Measurements from ENCODE around the gene GRK6. TPM values are rescaled to one million over a fixed set of nuclear protein-coding genes. Genes with fewer than 3 reads are reported as not detected.
A peak's percentile ranks its signal among the peaks of the same experiment; 100 is the strongest.

The GRK6 gene
- 13.8 TPM for total RNA-seq
- 10 to 100 TPM; 16.0 to 25.0 (median 19.7) TPM for polyA plus RNA-seq (ENCODE audit: insufficient read depth in 1 of 8, insufficient read length in 8 of 8, low replicate concordance in 1 of 8)
- long read RNA-seq, donor 1, partial matches to known transcripts, result 0 of 4 reads
- long read RNA-seq, donor 1, other reads (novel, unspliced or antisense), result 0 of 4 reads
- long read RNA-seq, donor 2, result 0 reads
- long read RNA-seq, donor 3, partial matches to known transcripts, result 0 of 5 reads
- long read RNA-seq, donor 3, other reads (novel, unspliced or antisense), result 0 of 5 reads
- long read RNA-seq, donor 4, partial matches to known transcripts, result 0 of 4 reads
- long read RNA-seq, donor 4, other reads (novel, unspliced or antisense), result 0 of 4 reads
- long read RNA-seq, donor 5, transcript GRK6-201 (16 exons, 2,939 nt), result major isoform, 11 of 11 reads
- long read RNA-seq, donor 5, partial matches to known transcripts, result 0 of 11 reads
- long read RNA-seq, donor 5, other reads (novel, unspliced or antisense), result 0 of 11 reads
- long read RNA-seq, donor 6, partial matches to known transcripts, result 0 of 5 reads
- long read RNA-seq, donor 6, other reads (novel, unspliced or antisense), result 0 of 5 reads
- long read RNA-seq, donor 7, transcript GRK6-201 (16 exons, 2,939 nt), result major isoform, 5 of 5 reads
- long read RNA-seq, donor 7, partial matches to known transcripts, result 0 of 5 reads
- long read RNA-seq, donor 7, other reads (novel, unspliced or antisense), result 0 of 5 reads
- long read RNA-seq, donor 8, partial matches to known transcripts, result 0 of 1 reads
- long read RNA-seq, donor 8, other reads (novel, unspliced or antisense), result 0 of 1 reads
- long read RNA-seq, donor 9, partial matches to known transcripts, result 0 of 2 reads
- long read RNA-seq, donor 9, other reads (novel, unspliced or antisense), result 0 of 2 reads
- long read RNA-seq, donor 10, partial matches to known transcripts, result 0 of 3 reads
- long read RNA-seq, donor 10, other reads (novel, unspliced or antisense), result 0 of 3 reads
- long read RNA-seq, donor 11, partial matches to known transcripts, result 0 of 2 reads
- long read RNA-seq, donor 11, other reads (novel, unspliced or antisense), result 0 of 2 reads

DNA sequence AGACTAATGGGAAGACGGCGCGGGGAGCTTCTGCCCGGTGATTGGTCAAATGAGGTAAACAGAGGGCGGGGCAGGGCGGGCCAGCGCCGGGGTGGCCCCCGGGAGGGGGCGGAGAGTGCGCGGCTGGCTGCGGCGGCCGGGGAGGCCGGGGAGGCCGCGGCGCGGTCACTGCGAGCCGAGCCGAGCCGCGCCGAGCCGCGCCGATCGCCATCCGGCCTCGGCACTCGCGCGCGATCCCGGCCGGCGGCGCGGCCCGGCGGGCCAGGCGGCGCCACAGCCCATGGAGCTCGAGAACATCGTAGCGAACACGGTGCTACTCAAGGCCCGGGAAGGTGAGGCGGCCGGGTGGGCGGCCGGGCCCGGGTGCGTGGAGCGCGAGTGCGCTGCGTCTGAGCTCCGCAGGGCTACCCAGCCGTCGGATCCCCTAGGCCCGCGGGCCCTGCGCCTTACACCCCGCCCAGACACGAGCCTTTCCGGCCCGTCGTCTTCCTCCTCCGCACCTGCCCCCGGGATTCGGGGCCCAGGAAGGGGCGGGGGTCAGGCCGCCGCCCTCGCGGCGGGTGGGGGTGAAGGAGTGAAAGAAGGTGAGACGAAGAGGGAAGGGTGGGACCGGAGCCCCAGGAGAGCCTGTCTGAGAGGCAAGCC is at the start of gene GRK6:
TSS of gene GRK6 (plus strand) at position 111 of the 645 bp plus-strand sequence. CDS start at position 281, 170 bp downstream.
- Histone ChIP-seq H3K4me3 (ENCODE audit: low read length) (peak within 1 kb of the TSS; percentile 81), H3K36me3 (ENCODE audit: control insufficient read depth, insufficient read depth, low read length) (peaks cover 18% of the 10 kb centered on the region), H3K27ac (ENCODE audit: low read length) (peak within 1 kb of the TSS; percentile 97), H3K9me3 (replicated peaks; ENCODE audit: control insufficient read depth, low read depth, low read length) (no peaks in the 10 kb centered on the region), H3K27me3 (ENCODE audit: control insufficient read depth, insufficient read depth, low read length) (no peaks in the 10 kb centered on the region), H3K4me1 (ENCODE audit: control insufficient read depth, insufficient read depth, low read length) (peaks cover 52% of the 10 kb centered on the region)
- peak; percentile 65 for DNase-seq
- under 1% methylated on average over 79 of the region's 82 CpGs for WGBS (ENCODE audit: insufficient coverage)

DNA sequence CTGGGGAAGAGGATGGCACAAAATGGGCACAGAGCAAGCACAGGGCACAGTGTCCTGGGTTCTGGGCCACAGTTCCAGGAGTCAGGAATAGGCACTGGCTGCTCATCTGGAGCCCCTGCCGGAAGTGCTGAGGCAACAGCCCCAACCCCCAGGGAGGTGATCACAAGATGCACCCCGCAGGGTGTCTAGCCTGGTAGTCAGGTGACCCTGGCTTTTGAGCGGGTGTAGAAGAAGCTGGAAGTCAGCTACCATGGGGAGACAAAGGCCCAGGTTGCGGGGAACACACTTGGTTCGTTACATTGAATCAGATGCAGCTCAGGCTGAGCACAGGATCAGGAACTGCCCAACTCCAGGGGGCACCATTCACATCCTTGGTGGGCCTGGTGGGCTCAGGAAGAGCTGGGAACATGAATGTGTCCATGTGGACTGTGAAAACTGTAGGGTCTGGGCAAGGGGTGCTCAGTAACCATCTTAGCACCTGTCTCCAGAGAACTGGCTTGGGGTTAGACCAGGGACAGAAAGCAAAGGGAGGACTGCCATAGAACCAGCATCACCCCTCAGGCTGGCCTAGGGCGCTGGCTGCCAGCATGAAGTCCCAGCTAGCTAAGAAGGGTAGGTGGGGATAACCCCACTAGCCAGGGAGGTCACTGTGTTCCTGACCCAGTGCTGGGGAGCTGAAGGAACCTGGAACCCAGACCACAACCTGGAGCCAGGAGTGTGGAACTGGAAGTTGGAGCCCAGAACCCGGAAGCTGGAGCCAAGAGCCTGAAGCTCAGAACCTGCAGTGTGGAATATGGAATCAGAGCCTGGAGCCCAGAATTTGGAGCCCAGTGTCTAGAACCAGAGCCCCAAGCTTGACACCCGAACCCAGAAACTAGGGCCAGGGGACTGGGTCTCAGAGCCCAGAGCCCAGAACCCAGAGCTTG is 48.4 kb upstream of the GRK6 start:
- 82% methylated on average over 8 of the region's 8 CpGs for WGBS (ENCODE audit: insufficient coverage)
- no peaks in the 10 kb centered on the region for H3K36me3 ChIP-seq (ENCODE audit: control insufficient read depth, insufficient read depth, low read length)
- no peak overlapping the region for H3K4me3 ChIP-seq (ENCODE audit: low read length)
- no peak for DNase-seq
- no peak overlapping the region for H3K27ac ChIP-seq (ENCODE audit: low read length)
- H3K9me3 ChIP-seq (replicated peaks; ENCODE audit: control insufficient read depth, low read depth, low read length), result no peaks in the 10 kb centered on the region
- H3K27me3 ChIP-seq (ENCODE audit: control insufficient read depth, insufficient read depth, low read length), result peaks cover 3% of the 10 kb centered on the region
- peaks cover 5% of the 10 kb centered on the region for H3K4me1 ChIP-seq (ENCODE audit: control insufficient read depth, insufficient read depth, low read length)

DNA sequence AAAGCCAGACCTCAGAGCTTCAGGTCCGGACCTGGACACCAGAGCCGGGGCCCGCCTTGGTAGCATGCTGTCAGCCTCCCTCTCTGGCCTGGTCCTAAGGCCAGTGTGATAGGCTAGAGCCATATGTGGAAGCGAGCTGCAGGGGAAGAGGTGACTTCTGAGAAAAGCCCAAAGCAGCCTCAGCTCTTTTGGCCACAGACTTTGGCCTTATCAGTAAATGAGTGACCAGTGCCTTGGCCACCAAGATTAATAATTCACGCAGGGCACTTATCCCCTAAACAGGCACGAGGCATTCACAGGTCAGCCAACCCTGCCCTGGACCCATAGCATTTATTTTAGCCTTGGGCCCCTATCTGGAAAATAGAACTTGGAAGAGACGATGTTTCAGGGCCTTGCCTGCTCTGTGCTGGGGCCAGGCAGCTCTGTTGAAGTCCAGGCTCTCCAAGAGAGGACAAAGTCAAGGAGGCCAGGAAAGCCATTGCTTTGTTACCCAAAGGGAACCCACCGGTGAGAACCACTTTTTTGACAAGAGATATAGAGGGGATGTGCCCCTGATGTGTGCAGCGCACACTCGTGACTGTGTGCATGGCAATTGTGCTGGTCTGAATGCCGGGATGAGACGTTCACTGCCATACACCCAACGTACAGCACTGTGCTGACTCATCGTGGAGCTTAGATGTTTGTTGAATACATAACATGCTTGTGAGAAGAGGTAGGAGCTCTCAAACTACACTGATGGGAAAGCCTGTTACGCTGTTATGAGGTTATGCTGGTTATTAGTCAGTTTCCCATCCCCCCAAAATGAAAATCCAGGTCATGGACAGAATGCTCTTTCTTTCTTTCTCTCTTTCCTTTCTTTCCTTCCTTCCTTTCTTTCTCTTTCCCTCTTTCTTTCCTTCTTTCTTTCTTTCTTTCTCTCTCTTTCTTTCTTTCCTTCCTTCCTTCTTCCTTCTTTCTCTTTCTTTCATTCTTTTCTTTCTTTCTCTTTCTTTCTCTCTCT is 47.3 kb upstream of the GRK6 start:
- H3K36me3 ChIP-seq (ENCODE audit: control insufficient read depth, insufficient read depth, low read length), result no peaks in the 10 kb centered on the region
- no peak for DNase-seq
- WGBS (ENCODE audit: insufficient coverage), result 85% methylated on average over 10 of the region's 15 CpGs
- H3K9me3 ChIP-seq (replicated peaks; ENCODE audit: control insufficient read depth, low read depth, low read length), result no peaks in the 10 kb centered on the region
- H3K4me3 ChIP-seq (ENCODE audit: low read length), result no peak overlapping the region
- H3K27me3 ChIP-seq (ENCODE audit: control insufficient read depth, insufficient read depth, low read length), result peaks cover 7% of the 10 kb centered on the region
- H3K4me1 ChIP-seq (ENCODE audit: control insufficient read depth, insufficient read depth, low read length), result peaks cover 5% of the 10 kb centered on the region
- no peak overlapping the region for H3K27ac ChIP-seq (ENCODE audit: low read length)

DNA sequence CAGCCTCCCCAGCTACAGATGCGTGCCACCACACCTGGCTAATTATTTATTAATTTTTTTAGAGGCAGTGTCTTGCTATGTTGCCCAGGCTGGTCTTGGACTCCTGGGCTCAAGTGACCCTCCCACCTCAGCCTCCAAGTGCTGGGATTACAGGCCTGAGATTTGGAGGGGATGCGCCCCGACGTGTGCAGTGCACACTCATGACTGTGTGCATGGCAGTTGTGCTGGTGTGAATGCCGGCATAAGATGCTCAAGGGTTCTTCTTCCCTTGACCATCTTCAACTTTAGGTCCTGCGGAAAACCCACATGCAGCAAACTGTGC is 45.7 kb upstream of the GRK6 start:
- DNase-seq, result no peak
- Histone ChIP-seq H3K4me3 (ENCODE audit: low read length) (no peak overlapping the region), H3K36me3 (ENCODE audit: control insufficient read depth, insufficient read depth, low read length) (no peaks in the 10 kb centered on the region), H3K27ac (ENCODE audit: low read length) (no peak overlapping the region), H3K9me3 (replicated peaks; ENCODE audit: control insufficient read depth, low read depth, low read length) (no peaks in the 10 kb centered on the region), H3K4me1 (ENCODE audit: control insufficient read depth, insufficient read depth, low read length) (peaks cover 5% of the 10 kb centered on the region), H3K27me3 (ENCODE audit: control insufficient read depth, insufficient read depth, low read length) (peaks cover 17% of the 10 kb centered on the region)
- WGBS (ENCODE audit: insufficient coverage), result 83% methylated on average over 4 of the region's 6 CpGs

DNA sequence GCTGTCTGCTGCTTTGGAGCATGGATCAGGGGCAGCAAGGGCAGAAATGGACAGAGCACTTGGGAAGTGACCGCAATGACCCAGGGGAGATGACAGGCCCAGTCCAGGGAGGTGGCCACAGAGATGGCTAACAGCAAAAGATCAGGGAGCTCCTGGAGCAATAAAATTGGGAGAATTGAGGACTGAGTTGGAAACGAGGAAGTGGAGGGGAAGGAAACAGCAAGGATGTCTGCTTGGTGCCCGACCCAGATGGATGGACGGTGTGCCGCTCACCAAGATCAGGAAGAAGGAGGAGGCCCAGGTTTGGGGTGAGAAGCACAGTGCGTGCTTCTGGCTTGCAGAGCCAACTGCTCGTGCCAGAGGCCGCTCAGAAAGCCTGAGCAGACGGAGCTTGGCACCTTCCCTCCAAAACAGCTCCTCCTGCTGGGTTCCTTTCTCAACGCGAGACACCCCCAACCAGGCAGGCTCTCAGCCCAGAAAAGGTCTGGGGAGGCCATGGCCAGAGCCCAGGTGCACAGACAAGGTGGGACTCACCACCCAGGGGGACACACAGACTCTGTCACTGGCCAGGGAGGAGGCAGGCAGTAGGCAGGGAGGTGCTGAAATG is 44.0 kb upstream of the GRK6 start:
- Histone ChIP-seq H3K27ac (ENCODE audit: low read length) (no peak overlapping the region), H3K36me3 (ENCODE audit: control insufficient read depth, insufficient read depth, low read length) (no peaks in the 10 kb centered on the region), H3K4me3 (ENCODE audit: low read length) (no peak overlapping the region), H3K9me3 (replicated peaks; ENCODE audit: control insufficient read depth, low read depth, low read length) (no peaks in the 10 kb centered on the region), H3K27me3 (ENCODE audit: control insufficient read depth, insufficient read depth, low read length) (peaks cover 20% of the 10 kb centered on the region), H3K4me1 (ENCODE audit: control insufficient read depth, insufficient read depth, low read length) (peaks cover 5% of the 10 kb centered on the region)
- WGBS (ENCODE audit: insufficient coverage), result 25% methylated on average over 11 of the region's 11 CpGs
- DNase-seq, result peak; percentile 67

DNA sequence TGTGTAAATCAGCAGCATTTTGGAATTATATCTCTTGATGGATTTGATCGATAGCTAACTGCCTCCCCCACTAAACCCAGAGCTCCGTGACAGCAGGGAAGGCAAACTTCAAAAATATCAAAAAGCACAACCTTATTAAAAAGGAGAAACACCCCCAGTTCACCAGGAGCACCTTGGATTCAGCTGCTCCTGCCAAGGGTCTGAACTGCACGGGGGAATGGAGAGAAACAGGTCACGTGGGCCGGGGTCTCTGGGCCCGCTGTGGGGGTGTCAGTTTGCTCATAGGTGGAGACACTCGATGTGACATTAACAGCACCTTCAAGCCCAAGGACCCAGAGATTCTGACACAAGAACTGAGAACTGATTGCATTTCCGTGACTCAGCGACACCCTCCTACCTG is 43.3 kb upstream of the GRK6 start:
- Histone ChIP-seq H3K36me3 (ENCODE audit: control insufficient read depth, insufficient read depth, low read length) (no peaks in the 10 kb centered on the region), H3K27ac (ENCODE audit: low read length) (no peak overlapping the region), H3K9me3 (replicated peaks; ENCODE audit: control insufficient read depth, low read depth, low read length) (no peaks in the 10 kb centered on the region), H3K4me3 (ENCODE audit: low read length) (no peak overlapping the region), H3K27me3 (ENCODE audit: control insufficient read depth, insufficient read depth, low read length) (peaks cover 20% of the 10 kb centered on the region), H3K4me1 (ENCODE audit: control insufficient read depth, insufficient read depth, low read length) (peaks cover 5% of the 10 kb centered on the region)
- no peak for DNase-seq
- WGBS (ENCODE audit: insufficient coverage), result 76% methylated on average over 7 of the region's 9 CpGs

DNA sequence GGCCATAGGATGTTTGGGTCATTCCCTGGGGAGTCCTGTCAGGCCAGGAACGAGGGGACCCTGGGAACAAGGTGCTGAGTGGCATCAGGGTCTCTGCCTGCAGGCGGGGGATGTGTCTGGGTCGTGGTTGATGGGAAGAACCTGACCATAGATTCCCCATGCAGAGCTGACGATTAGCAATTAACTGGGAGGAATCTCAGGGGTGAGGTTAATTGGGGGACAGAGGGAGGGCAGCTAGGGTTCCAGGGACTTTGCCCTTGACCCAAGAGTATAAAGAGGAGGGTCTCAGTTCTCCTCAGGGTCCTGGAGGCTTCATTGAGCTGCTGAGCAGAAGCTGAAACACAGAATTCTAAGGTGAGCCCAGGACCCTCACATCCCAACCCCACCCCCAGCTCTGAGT is 42.3 kb upstream of the GRK6 start, which contains the start of gene SLC34A1:
TSS of gene SLC34A1 (plus strand) at position 301 of the 400 bp plus-strand sequence. CDS start 1,308 bp downstream, outside the sequence.
- H3K9me3 ChIP-seq (replicated peaks; ENCODE audit: control insufficient read depth, low read depth, low read length), result no peaks in the 10 kb centered on the region
- no peak within 1 kb of the TSS for H3K4me3 ChIP-seq (ENCODE audit: low read length)
- H3K27ac ChIP-seq (ENCODE audit: low read length), result no peak within 1 kb of the TSS
- no peak for DNase-seq
- WGBS (ENCODE audit: insufficient coverage), result 61% methylated on average over 4 of the region's 4 CpGs
- no peaks in the 10 kb centered on the region for H3K36me3 ChIP-seq (ENCODE audit: control insufficient read depth, insufficient read depth, low read length)
- peaks cover 28% of the 10 kb centered on the region for H3K27me3 ChIP-seq (ENCODE audit: control insufficient read depth, insufficient read depth, low read length)
- H3K4me1 ChIP-seq (ENCODE audit: control insufficient read depth, insufficient read depth, low read length), result peaks cover 9% of the 10 kb centered on the region

DNA sequence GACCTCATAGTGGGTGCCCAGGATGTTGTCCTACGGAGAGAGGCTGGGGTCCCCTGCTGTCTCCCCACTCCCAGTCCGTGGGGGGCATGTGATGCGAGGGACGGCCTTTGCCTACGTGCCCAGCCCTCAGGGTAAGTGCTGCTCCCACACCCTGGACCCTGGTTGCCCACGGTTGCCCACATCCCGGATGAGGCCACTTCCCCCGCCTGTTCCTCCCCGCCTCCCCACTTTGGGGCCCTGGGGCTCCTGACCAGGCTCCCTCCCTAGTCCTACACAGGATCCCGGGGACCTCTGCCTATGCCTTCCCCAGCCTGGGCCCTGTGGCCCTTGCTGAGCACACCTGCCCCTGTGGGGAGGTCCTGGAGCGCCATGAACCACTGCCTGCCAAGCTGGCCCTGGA is 40.8 kb upstream of the GRK6 start:
- DNase-seq, result no peak
- no peak overlapping the region for H3K4me3 ChIP-seq (ENCODE audit: low read length)
- no peaks in the 10 kb centered on the region for H3K36me3 ChIP-seq (ENCODE audit: control insufficient read depth, insufficient read depth, low read length)
- H3K27me3 ChIP-seq (ENCODE audit: control insufficient read depth, insufficient read depth, low read length), result peaks cover 40% of the 10 kb centered on the region
- H3K9me3 ChIP-seq (replicated peaks; ENCODE audit: control insufficient read depth, low read depth, low read length), result no peaks in the 10 kb centered on the region
- peaks cover 24% of the 10 kb centered on the region for H3K4me1 ChIP-seq (ENCODE audit: control insufficient read depth, insufficient read depth, low read length)
- no peak overlapping the region for H3K27ac ChIP-seq (ENCODE audit: low read length)
- WGBS (ENCODE audit: insufficient coverage), result 64% methylated on average over 7 of the region's 11 CpGs
